A673 (cell line): Measurements from ENCODE around the gene HPS1. TPM values are rescaled to one million over a fixed set of nuclear protein-coding genes. Genes with fewer than 3 reads are reported as not detected.

Source experiments
- BruUV-seq: library from RNA; stranded (reverse); fragments of 400-500 nt; replicated peaks from 2 replicates; lab custom pipeline; 2021; lab: Mats Ljungman, UMichigan
- CTCF ChIA-PET: fragments of 300-600 bp; sonication (Branson Sonifier 250); formaldehyde crosslinking; loops from one replicate; lab custom pipeline; 2022; ENCODE audit warnings: antibody characterized with exemption; lab: Charles Lee
- POLR2A ChIA-PET: fragments of 300-600 bp; sonication (Branson Sonifier 250); formaldehyde crosslinking; loops from one replicate; lab custom pipeline; 2022; ENCODE audit warnings: antibody characterized with exemption; ENCODE audit not compliant: low non-redundant PET; lab: Charles Lee
- DNase-seq: peaks from one replicate; pipeline ENCODE4 v3.0.0-alpha.2; 2015; ENCODE audit warnings: low spot score
- H3K27ac ChIP-seq: fragments of 200-600 bp; sonication (generic); 2 replicates; pipeline ENCODE4 v1.5.1; 2016; ENCODE audit warnings: mixed run types, low read depth, mild to moderate bottlenecking, mixed read lengths, antibody characterized with exemption, low read length; ENCODE audit not compliant: poor library complexity, severe bottlenecking
- H3K27me3 ChIP-seq: fragments of 200-600 bp; sonication (generic); replicated peaks from 2 replicates; pipeline ENCODE4 v1.6.1; 2017; ENCODE audit warnings: mixed run types, low read depth, mild to moderate bottlenecking, mixed read lengths, antibody characterized with exemption, low read length; ENCODE audit not compliant: insufficient read depth, poor library complexity
- H3K36me3 ChIP-seq: fragments of 200-600 bp; sonication (generic); 2 replicates; pipeline ENCODE4 v1.6.1; 2016; ENCODE audit warnings: mixed run types, mild to moderate bottlenecking, mixed read lengths, antibody characterized with exemption, low read length; ENCODE audit not compliant: insufficient read depth, poor library complexity, severe bottlenecking
- H3K4me1 ChIP-seq: fragments of 200-600 bp; sonication (generic); 2 replicates; pipeline ENCODE4 v1.6.1; 2017; ENCODE audit warnings: mixed run types, mild to moderate bottlenecking, mixed read lengths, antibody characterized with exemption, low read length; ENCODE audit not compliant: insufficient read depth, poor library complexity, severe bottlenecking
- H3K4me3 ChIP-seq: fragments of 200-600 bp; sonication (generic); 2 replicates; pipeline ENCODE4 v1.5.1; 2016; ENCODE audit warnings: low read depth, mixed run types, mild to moderate bottlenecking, mixed read lengths, low read length; ENCODE audit not compliant: poor library complexity, severe bottlenecking
- H3K9me3 ChIP-seq: fragments of 200-600 bp; sonication (generic); 2 replicates; pipeline ENCODE4 v1.6.1; 2016; ENCODE audit warnings: mixed run types, low read depth, mild to moderate bottlenecking, mixed read lengths, antibody characterized with exemption, low read length; ENCODE audit not compliant: poor library complexity, severe bottlenecking
- EZH2 ChIP-seq: fragments of 200-600 bp; sonication (generic); IDR thresholded peaks from 2 replicates; pipeline ENCODE4 v1.6.1; 2017; ENCODE audit warnings: borderline replicate concordance, low read depth, mild to moderate bottlenecking, mixed read lengths, antibody characterized with exemption, low read length; ENCODE audit not compliant: poor library complexity, severe bottlenecking
- intact Hi-C: fragments of 100-400 bp; cut with micrococcal nuclease; formaldehyde crosslinking; loops from one replicate; pipeline ENCODE4 v1.10.0; 2022; ENCODE audit not compliant: unreplicated experiment
- total RNA-seq: library from RNA; stranded (reverse); gene quantifications from 2 replicates; pipeline ENCODE4 v1.2.3, GENCODE V29; 2021
- TF ChIP-seq, protein P1 (sequence below): fragments of 300-800, 200-600 bp; sonication (generic); conservative IDR thresholded peaks from 2 replicates; pipeline ENCODE4 v1.5.1; 2017; ENCODE audit warnings: low read depth, mild to moderate bottlenecking, antibody characterized with exemption, low read length, moderate library complexity, mixed read lengths

Gene HPS1
- total RNA-seq, 1 experiment from 2014 or later = 40.6 TPM

DNA sequence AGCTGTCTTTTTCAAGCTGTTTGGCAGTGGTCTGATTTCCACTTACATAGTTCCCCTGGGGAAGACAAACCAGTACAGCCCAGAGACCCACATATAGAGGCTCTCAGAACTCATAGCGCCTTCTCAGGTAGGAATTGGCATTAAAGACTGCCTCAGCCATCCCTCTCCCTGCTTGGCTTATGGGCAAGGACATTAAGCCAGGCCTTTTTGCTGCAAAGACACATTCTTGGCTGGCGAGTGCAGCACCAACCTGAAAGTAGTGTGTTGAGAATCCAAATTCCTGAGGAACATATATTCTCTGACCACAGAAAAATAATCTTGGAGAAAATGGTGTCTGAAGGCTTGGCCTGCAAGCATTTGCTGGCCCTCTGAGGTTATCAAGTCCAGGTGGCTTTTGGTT lies 39.2 kb upstream of the HPS1 start:
- intact Hi-C loops = no loop called here
- no peak for DNase-seq
- ChIA-PET POLR2A (no interaction called here), CTCF (no interaction called here)
- Histone ChIP-seq H3K27me3 (peaks cover 6% of the 10 kb centered on the region), H3K9me3 (no peaks in the 10 kb centered on the region), H3K4me1 (no peaks in the 10 kb centered on the region), H3K36me3 (no peaks in the 10 kb centered on the region), H3K4me3 (no peak overlapping the region), H3K27ac (no peak overlapping the region)
- no peak for TF ChIP-seq EZH2
- TF ChIP-seq, protein P1, sequence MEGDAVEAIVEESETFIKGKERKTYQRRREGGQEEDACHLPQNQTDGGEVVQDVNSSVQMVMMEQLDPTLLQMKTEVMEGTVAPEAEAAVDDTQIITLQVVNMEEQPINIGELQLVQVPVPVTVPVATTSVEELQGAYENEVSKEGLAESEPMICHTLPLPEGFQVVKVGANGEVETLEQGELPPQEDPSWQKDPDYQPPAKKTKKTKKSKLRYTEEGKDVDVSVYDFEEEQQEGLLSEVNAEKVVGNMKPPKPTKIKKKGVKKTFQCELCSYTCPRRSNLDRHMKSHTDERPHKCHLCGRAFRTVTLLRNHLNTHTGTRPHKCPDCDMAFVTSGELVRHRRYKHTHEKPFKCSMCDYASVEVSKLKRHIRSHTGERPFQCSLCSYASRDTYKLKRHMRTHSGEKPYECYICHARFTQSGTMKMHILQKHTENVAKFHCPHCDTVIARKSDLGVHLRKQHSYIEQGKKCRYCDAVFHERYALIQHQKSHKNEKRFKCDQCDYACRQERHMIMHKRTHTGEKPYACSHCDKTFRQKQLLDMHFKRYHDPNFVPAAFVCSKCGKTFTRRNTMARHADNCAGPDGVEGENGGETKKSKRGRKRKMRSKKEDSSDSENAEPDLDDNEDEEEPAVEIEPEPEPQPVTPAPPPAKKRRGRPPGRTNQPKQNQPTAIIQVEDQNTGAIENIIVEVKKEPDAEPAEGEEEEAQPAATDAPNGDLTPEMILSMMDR = no peak
- BruUV-seq = no TSS peak

DNA sequence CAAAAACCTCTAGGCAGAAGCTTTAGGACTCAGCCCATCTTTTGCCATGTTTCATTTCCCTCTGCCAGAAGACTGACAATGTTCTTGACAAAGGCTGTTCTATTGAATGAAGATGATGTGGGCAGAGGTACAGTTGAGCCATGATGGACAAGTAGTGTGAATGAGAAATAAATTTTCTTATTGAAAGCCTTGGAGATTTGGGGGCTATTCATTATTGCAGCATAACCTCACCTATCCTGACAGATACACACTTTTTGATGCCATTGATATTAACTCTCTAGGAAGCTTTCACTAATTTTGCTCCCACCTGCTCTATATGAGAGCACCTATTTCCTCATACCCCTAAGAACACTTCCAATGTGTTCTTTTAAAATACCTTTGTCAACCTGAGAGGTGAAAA lies 36.9 kb upstream of the HPS1 start:
- Histone ChIP-seq H3K36me3 (no peaks in the 10 kb centered on the region), H3K4me3 (no peak overlapping the region), H3K27me3 (peaks cover 6% of the 10 kb centered on the region), H3K9me3 (no peaks in the 10 kb centered on the region), H3K27ac (no peak overlapping the region), H3K4me1 (no peaks in the 10 kb centered on the region)
- ChIA-PET POLR2A (no interaction called here), CTCF (no interaction called here)
- no TSS peak for BruUV-seq
- intact Hi-C loops = no loop called here
- TF ChIP-seq EZH2 = no peak
- TF ChIP-seq, protein P1 = no peak
- DNase-seq = no peak

- ChIA-PET POLR2A (no interaction called here), CTCF (no interaction called here)
- Histone ChIP-seq H3K27ac (no peak overlapping the region), H3K9me3 (no peaks in the 10 kb centered on the region), H3K36me3 (no peaks in the 10 kb centered on the region), H3K4me3 (no peak overlapping the region), H3K27me3 (peaks cover 6% of the 10 kb centered on the region), H3K4me1 (no peaks in the 10 kb centered on the region)
- TF ChIP-seq, protein P1 = no peak
- no peak for TF ChIP-seq EZH2
- BruUV-seq = no TSS peak
- intact Hi-C loops = no loop called here
- DNase-seq = no peak
Measured at GRCh38 chr10:98482096-98482495, 35.4 kb upstream of the HPS1 start.
